Thoracic aorta (tissue), 2 donors: ENCODE measurements around the gene C5AR2. TPM values are rescaled to one million over a fixed set of nuclear protein-coding genes. Genes with fewer than 3 reads are reported as not detected.
"Not testable (repeated sequence)": the region's sequence is repeated elsewhere in the genome, so short reads cannot be mapped to it uniquely, and the experiment has no call there.

ENCODE experiments used
- ATAC-seq: fragments of 150-250 bp; one replicate; pipeline ENCODE4 v1.8.0; 2017; ENCODE audit warnings: low read depth; ENCODE audit not compliant: insufficient number of reproducible peaks, low FRiP score
- DNase-seq: peaks from one replicate; pipeline ENCODE4 v3.0.0-alpha.2; 2020; ENCODE audit warnings: low spot score
- H3K27ac ChIP-seq, 2 donors: fragments of 200-600 bp; sonication (generic); 1 replicate in 1 of 2; 2 replicates in 1 of 2; pipeline ENCODE4 v1.5.1; 2016; ENCODE audit warnings: mild to moderate bottlenecking in 2 of 2, moderate library complexity in 2 of 2
- H3K27me3 ChIP-seq: fragments of 200-600 bp; sonication (generic); replicated peaks from 2 replicates; pipeline ENCODE4 v1.6.0; 2016; ENCODE audit warnings: mild to moderate bottlenecking; ENCODE audit not compliant: insufficient read depth
- H3K36me3 ChIP-seq: fragments of 200-600 bp; sonication (generic); one replicate; pipeline ENCODE4 v1.5.1; 2016
- H3K4me1 ChIP-seq, 2 donors: fragments of 200-600 bp; sonication (generic); 1 replicate in 1 of 2; 2 replicates in 1 of 2; pipeline versions ENCODE4 v1.5.1 to v1.6.0; 2016; ENCODE audit warnings: low read depth in 2 of 2, mild to moderate bottlenecking in 1 of 2; ENCODE audit not compliant: control insufficient read depth in 1 of 2
- H3K4me3 ChIP-seq: fragments of 200-600 bp; sonication (generic); 2 replicates; pipeline ENCODE4 v1.5.1; 2016; ENCODE audit warnings: mild to moderate bottlenecking
- H3K9me3 ChIP-seq: fragments of 200-600 bp; sonication (generic); 2 replicates; pipeline ENCODE4 v1.5.1; 2016
- total RNA-seq, 2 donors: library from RNA; depleted of rRNA; stranded (reverse); fragments of >200 nt; gene quantifications; one replicate each; pipeline versions ENCODE4 v1.1.0 to v1.2.3, GENCODE V29; 2016
- TF ChIP-seq, protein P1 (sequence below): fragments of 200-600 bp; sonication (generic); IDR thresholded peaks from one replicate; pipeline ENCODE4 v1.5.1; 2019; ENCODE audit warnings: antibody characterized with exemption

C5AR2 gene
- total RNA-seq, 2 donors from 2014 or later, result 10.3 to 25.7 TPM

DNA sequence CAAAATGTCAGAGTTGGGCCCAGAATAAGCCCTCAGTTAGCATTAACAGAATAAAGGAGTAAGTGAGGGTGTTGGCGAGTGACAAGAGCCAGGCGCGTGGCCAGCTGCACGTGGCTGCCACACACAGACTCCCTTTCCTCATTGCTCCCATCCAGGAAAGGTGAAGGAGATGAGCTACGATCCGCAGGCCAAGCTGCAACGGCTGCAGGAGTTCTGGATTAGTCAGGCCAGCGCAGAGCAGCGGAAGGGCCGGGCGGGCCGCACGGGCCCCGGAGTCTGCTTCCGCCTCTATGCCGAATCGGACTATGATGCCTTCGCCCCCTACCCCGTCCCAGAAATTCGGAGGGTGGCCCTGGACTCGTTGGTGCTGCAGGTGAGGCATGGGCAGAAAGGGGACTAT lies 30.3 kb downstream of the C5AR2 start:
- H3K4me1 ChIP-seq, result no peaks in the 10 kb centered on the region
- H3K27ac ChIP-seq, result no peak overlapping the region
- no peak for DNase-seq
- no peak for ATAC-seq
- no peaks in the 10 kb centered on the region for H3K27me3 ChIP-seq
- H3K36me3 ChIP-seq, result peaks cover 67% of the 10 kb centered on the region
- TF ChIP-seq, protein P1, sequence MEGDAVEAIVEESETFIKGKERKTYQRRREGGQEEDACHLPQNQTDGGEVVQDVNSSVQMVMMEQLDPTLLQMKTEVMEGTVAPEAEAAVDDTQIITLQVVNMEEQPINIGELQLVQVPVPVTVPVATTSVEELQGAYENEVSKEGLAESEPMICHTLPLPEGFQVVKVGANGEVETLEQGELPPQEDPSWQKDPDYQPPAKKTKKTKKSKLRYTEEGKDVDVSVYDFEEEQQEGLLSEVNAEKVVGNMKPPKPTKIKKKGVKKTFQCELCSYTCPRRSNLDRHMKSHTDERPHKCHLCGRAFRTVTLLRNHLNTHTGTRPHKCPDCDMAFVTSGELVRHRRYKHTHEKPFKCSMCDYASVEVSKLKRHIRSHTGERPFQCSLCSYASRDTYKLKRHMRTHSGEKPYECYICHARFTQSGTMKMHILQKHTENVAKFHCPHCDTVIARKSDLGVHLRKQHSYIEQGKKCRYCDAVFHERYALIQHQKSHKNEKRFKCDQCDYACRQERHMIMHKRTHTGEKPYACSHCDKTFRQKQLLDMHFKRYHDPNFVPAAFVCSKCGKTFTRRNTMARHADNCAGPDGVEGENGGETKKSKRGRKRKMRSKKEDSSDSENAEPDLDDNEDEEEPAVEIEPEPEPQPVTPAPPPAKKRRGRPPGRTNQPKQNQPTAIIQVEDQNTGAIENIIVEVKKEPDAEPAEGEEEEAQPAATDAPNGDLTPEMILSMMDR, result no peak
- H3K4me3 ChIP-seq, result no peak overlapping the region
- H3K9me3 ChIP-seq, result no peaks in the 10 kb centered on the region

DNA sequence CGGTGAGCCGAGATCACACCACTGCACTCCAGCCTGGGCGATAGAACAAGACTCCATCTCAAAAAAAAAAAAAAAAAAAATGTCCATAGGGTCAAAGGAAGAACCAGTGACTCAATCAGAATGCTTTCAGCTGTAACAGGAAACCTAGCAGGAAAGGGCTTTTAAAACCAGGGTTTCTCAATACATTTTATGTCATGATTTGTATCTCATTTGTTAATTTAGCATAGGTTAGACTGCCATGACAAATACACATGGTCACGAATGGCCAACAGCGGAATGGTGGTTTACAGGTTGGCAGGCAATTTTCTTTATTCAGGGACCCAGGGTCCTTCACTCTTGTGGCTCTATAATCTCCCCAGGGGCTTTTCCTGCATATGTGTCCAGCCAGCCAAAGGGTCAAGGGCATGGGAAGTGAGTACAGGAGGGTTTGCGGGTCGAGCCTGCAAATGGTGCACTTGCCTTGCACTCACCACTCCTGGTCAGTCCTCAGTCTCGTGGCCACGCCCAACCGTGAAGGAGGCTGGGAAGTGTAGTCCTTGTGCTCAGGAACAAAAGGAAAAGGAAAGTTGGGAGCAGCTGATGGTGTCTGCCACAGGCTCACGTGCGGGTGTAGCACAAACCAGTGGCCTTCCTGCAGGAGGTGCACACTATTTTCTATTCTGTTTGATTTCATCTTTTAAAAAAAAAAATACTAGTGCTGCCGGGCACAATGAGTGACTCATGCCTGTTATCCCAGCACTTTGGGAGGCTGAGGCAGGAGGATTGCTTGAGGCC lies 32.0 kb downstream of the C5AR2 start:
- Histone ChIP-seq H3K4me1 (no peaks in the 10 kb centered on the region), H3K9me3 (no peaks in the 10 kb centered on the region), H3K27me3 (no peaks in the 10 kb centered on the region), H3K36me3 (peaks cover 52% of the 10 kb centered on the region), H3K27ac (no peak overlapping the region), H3K4me3 (no peak overlapping the region)
- no peak for ATAC-seq
- DNase-seq, result no peak
- TF ChIP-seq, protein P1, result no peak

DNA sequence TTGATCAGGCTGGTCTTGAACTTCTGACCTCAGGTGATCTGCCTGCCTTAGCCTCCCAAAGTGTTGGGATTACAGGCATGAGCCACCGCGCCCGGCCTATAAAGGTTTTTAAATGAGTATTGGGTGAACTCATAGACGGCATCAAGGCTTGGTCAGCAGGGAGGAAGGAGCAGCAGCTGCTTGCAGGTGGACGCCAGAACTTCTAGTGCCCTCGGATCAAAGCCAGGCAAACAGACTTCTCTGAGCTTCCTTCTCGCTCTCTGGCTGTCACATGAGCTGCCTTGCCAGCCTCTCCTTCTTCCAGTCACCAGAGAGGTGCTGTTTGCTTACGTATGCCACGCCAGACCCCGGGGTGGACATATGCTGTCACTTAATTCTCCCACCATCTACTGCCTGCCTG lies 33.5 kb downstream of the C5AR2 start:
- not testable (repeated sequence) for H3K27ac ChIP-seq, DNase-seq, H3K4me3 ChIP-seq, H3K9me3 ChIP-seq, ATAC-seq, H3K27me3 ChIP-seq, H3K4me1 ChIP-seq
- H3K36me3 ChIP-seq, result peaks cover 42% of the 10 kb centered on the region

DNA sequence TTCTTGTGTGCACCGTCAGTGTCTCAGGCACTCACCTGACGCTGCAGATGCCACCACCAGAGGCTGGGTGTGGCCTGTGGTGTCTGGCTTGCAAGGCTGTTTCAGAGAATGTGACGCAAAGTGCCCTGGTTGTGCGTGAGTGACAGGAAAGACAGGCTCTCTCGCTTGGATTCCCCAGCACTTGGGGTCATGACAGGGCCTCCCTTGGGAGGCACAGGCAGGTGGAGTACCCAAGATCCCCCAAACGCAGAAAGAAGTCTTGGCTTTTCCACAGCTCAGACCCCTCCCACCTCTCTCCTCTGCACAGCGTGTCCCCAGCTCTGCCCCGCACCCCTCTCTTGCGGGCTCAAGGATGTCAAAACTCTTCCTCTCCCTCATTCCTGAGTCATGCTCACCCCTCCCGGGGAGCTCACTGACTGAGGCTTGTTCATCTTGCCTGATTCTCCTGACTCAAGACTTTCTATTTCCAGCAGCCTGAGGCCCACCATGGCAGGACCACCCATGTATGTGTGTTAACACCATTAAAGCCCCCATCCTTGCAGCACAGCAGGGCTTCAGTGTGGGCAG lies 38.2 kb downstream of the C5AR2 start:
- TF ChIP-seq, protein P1, result no peak
- no peak for ATAC-seq
- H3K36me3 ChIP-seq, result peaks cover 41% of the 10 kb centered on the region

DNA sequence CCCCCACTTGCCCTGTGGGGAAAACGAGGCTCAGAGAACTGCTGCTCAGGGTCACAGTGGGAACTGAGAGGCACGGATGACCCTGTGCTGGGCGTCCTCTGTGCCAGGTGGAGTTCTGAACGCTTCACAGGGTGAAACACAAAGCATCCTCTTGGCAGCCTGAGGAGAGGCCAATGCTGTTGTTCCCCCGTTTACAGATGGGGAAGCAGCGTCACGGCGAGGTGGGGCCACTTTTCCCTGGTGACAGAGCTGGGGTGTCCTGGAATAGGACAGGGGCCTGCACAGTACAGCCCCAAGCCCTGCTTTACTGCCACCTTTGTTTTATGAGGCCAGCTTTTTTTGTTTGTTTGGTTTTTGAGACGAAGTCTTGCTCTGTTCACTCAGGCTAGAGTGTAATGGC lies 39.3 kb downstream of the C5AR2 start:
- Histone ChIP-seq H3K4me3 (no peak overlapping the region), H3K36me3 (peaks cover 51% of the 10 kb centered on the region), H3K27me3 (no peaks in the 10 kb centered on the region), H3K9me3 (no peaks in the 10 kb centered on the region), H3K4me1 (no peaks in the 10 kb centered on the region), H3K27ac (no peak overlapping the region)
- DNase-seq (no peak), ATAC-seq (no peak)
- TF ChIP-seq, protein P1, result no peak

More for the DNA sequence above, 38.2 kb downstream of the C5AR2 start:
- Histone ChIP-seq H3K27me3 (no peaks in the 10 kb centered on the region), H3K4me3 (no peak overlapping the region), H3K27ac (no peak overlapping the region), H3K4me1 (no peaks in the 10 kb centered on the region), H3K9me3 (no peaks in the 10 kb centered on the region)
- DNase-seq, result no peak
